K562 (cell line): ENCODE data around the gene PCSK6. TPM values are rescaled to one million over a fixed set of nuclear protein-coding genes. Genes with fewer than 3 reads are reported as not detected.
"Not testable (repeated sequence)": the region's sequence is repeated elsewhere in the genome, so short reads cannot be mapped to it uniquely, and the experiment has no call there.

ENCODE experiments used
- ATAC-seq: fragments of 200-7000 bp; cut with Tn5 transposase; 3 replicates; pipeline ENCODE4 v1.9.1; 2020; ENCODE audit warnings: moderate library complexity
- BruUV-seq: library from RNA; stranded (reverse); fragments of 400-500 nt; replicated peaks from 2 replicates; lab custom pipeline; 2021; lab: Mats Ljungman, UMichigan
- CTCF ChIA-PET: fragments of 300-600 bp; formaldehyde crosslinking; extraction: SDS; loops from one replicate; lab custom pipeline; 2021; ENCODE audit warnings: low intra/inter-chr PET ratio; lab: Yijun Ruan, JAX
- POLR2A ChIA-PET: fragments of 300-600, 350-650 bp; sonication (Branson Sonifier 250); formaldehyde crosslinking; extraction: SDS; loops from one replicate; lab custom pipeline; 2021; ENCODE audit warnings: antibody characterized with exemption, inconsistent platforms; lab: Yijun Ruan, JAX
- DNase-seq, 4 experiments: peaks; one replicate each; pipeline versions ENCODE4 v3.0.0 to v3.0.0-alpha.2; 2011 to 2018; ENCODE audit warnings: low spot score in 3 of 4, mixed read lengths in 3 of 4; ENCODE audit errors: extremely low read depth in 1 of 4
- FAIRE-seq: peaks from 2 replicates; lab custom pipeline; 2011; peaks lifted over from hg19 to GRCh38; lab: Jason Lieb, UNC
- H2AFZ ChIP-seq: 2 replicates; pipeline ENCODE4 v1.6.0; 2011; ENCODE audit warnings: low read depth, low read length, control low read depth, inconsistent platforms
- H3K27ac ChIP-seq: fragments of 200-600 bp; 3 replicates; pipeline ENCODE4 v1.8.0; 2011; ENCODE audit warnings: low read depth, mild to moderate bottlenecking, control low read depth, inconsistent platforms, low read length, moderate library complexity, mixed read lengths; ENCODE audit errors: extremely low read depth
- H3K27me3 ChIP-seq, 2 experiments: fragments of 300-600 bp in 1 of 2; 2 replicates in 1 of 2; 3 replicates in 1 of 2; pipeline versions ENCODE4 v1.6.0 to v1.8.0; 2011; ENCODE audit warnings: inconsistent platforms in 2 of 2, low read length in 2 of 2, mild to moderate bottlenecking in 1 of 2, mixed read lengths in 1 of 2, moderate library complexity in 1 of 2; ENCODE audit not compliant: control insufficient read depth in 2 of 2, insufficient read depth in 2 of 2
- H3K36me3 ChIP-seq: fragments of 300-600 bp; 3 replicates; pipeline ENCODE4 v1.8.0; 2011; ENCODE audit warnings: mild to moderate bottlenecking, low read length, inconsistent platforms; ENCODE audit not compliant: control insufficient read depth, insufficient read depth
- H3K4me1 ChIP-seq, 2 experiments: fragments of 200-600 bp in 1 of 2; replicated peaks in 1 of 2; 2 replicates in 1 of 2; 3 replicates in 1 of 2; pipeline versions ENCODE4 v1.5.1 to v1.8.0; 2011; ENCODE audit warnings: inconsistent platforms in 2 of 2, low read length in 2 of 2, mild to moderate bottlenecking in 1 of 2, mixed read lengths in 1 of 2, moderate library complexity in 1 of 2; ENCODE audit not compliant: control insufficient read depth in 2 of 2, insufficient read depth in 2 of 2
- H3K4me2 ChIP-seq: 2 replicates; pipeline ENCODE4 v1.6.1; 2011; ENCODE audit warnings: low read length, control low read depth, inconsistent platforms, mixed read lengths; ENCODE audit not compliant: insufficient read depth
- H3K4me3 ChIP-seq: fragments of 200-600 bp; sonication (generic), shearing (Covaris generic); 2 replicates; pipeline ENCODE4 v1.5.1; 2016; ENCODE audit warnings: control low read depth, inconsistent platforms
- H3K79me2 ChIP-seq: fragments of 200-600 bp; 3 replicates; pipeline ENCODE4 v1.8.0; 2011; ENCODE audit warnings: low read length, inconsistent platforms; ENCODE audit not compliant: control insufficient read depth, insufficient read depth
- H3K9ac ChIP-seq, 2 experiments: 2 replicates each; pipeline versions ENCODE4 v1.6.0 to v1.6.1; 2011; ENCODE audit warnings: low read depth in 2 of 2, low read length in 2 of 2, control low read depth in 1 of 2, inconsistent platforms in 1 of 2, mild to moderate bottlenecking in 1 of 2, mixed read lengths in 1 of 2; ENCODE audit not compliant: insufficient read depth in 1 of 2
- H3K9me1 ChIP-seq: one replicate; pipeline ENCODE4 v1.6.0; 2011; ENCODE audit warnings: inconsistent platforms, mild to moderate bottlenecking, low read length, moderate library complexity; ENCODE audit not compliant: control insufficient read depth, insufficient read depth
- H3K9me3 ChIP-seq: replicated peaks from 2 replicates; pipeline ENCODE4 v1.5.1; 2011; ENCODE audit warnings: low read depth, low read length, inconsistent platforms; ENCODE audit not compliant: control insufficient read depth, insufficient read depth
- H4K20me1 ChIP-seq: replicated peaks from 2 replicates; pipeline ENCODE4 v1.6.1; 2011; ENCODE audit warnings: low read length, inconsistent platforms, mixed read lengths; ENCODE audit not compliant: control insufficient read depth, insufficient read depth
- BCOR ChIP-seq: fragments of 450-650 bp; IDR thresholded peaks from 2 replicates; pipeline ENCODE4 v1.6.1; 2016
- HDAC2 ChIP-seq: fragments of 450-650 bp; IDR thresholded peaks from 2 replicates; pipeline ENCODE4 v1.6.1; 2016; ENCODE audit warnings: mild to moderate bottlenecking
- PYGO2 ChIP-seq: fragments of 450-650 bp; IDR thresholded peaks from 2 replicates; pipeline ENCODE4 v1.6.1; 2016; ENCODE audit warnings: mild to moderate bottlenecking, missing genetic modification characterization, moderate library complexity, missing compliant biosample characterization
- TAF7 ChIP-seq: fragments of 450-650 bp; IDR thresholded peaks from 2 replicates; pipeline ENCODE4 v1.6.1; 2016; ENCODE audit warnings: missing genetic modification characterization, missing compliant biosample characterization
- XRCC3 ChIP-seq: fragments of 450-650 bp; IDR thresholded peaks from 2 replicates; pipeline ENCODE4 v1.6.1; 2017; ENCODE audit warnings: mild to moderate bottlenecking, moderate library complexity
- ZHX1 ChIP-seq: fragments of 150-350 bp; conservative IDR thresholded peaks from 2 replicates; pipeline ENCODE4 v1.6.1; 2014; ENCODE audit warnings: low read length
- ZNF24 ChIP-seq: fragments of 450-650 bp; IDR thresholded peaks from 2 replicates; pipeline ENCODE4 v1.6.1; 2016
- ZNF668 ChIP-seq: fragments of 250-450 bp; sonication (Bioruptor Pico); IDR thresholded peaks from 2 replicates; pipeline ENCODE4 v1.8.0; 2022; ENCODE audit warnings: mild to moderate bottlenecking, inconsistent platforms
- WGBS: fragments of 100-300 bp; shearing (Covaris generic); methylation state at CpG from one replicate; pipeline ENCODE4 v1.1.6; 2016; ENCODE audit warnings: low coverage, mixed read lengths; ENCODE audit not compliant: insufficient coverage; ENCODE audit errors: missing lambda C conversion rate; 5-methylcytosine and 5-hydroxymethylcytosine counted together
- in situ Hi-C: fragments of 300-500 bp; cut with MboI; formaldehyde crosslinking; loops from 4 replicates; pipeline ENCODE4 v1.15.0; 2018; ENCODE audit warnings: inconsistent platforms, mixed read lengths
- intact Hi-C: fragments of 100-400 bp; cut with micrococcal nuclease; formaldehyde crosslinking; loops from 2 replicates; pipeline ENCODE4 v1.14.2; 2022
- polyA plus RNA-seq, 8 experiments: library from polyadenylated mRNA; depleted of rRNA in 4 of 8; stranded (reverse) in 5 of 8; unstranded in 3 of 8; fragments of >200 nt; fragmentation: Nextera tagmentation in 2 of 8; fragmentation: Illumina TruSeq in 1 of 8; extraction: Ambion mirVana in 2 of 8; extraction: Trizol in 1 of 8; gene quantifications; 2 replicates each; pipeline versions ENCODE4 v1.2.1 to v1.2.3, GENCODE V29; 2011 to 2014; ENCODE audit warnings: inconsistent platforms in 1 of 8, missing spikeins in 1 of 8
- total RNA-seq, 7 experiments: library from RNA; depleted of rRNA in 6 of 7; stranded (reverse); fragments of >200 nt in 6 of 7; fragmentation: Illumina TruSeq in 2 of 7; extraction: Trizol in 2 of 7; gene quantifications; 2 replicates each; pipeline versions ENCODE4 v1.2.1 to v1.2.3, GENCODE V29; 2011 to 2021; ENCODE audit warnings: low replicate concordance in 1 of 7

Gene PCSK6
- total and polyA plus RNA-seq, 9 of the 15 experiments (the other 6 are each of a cell fraction or from before 2014, with no cell fraction given) = 2.2 to 32.6 (median 14.5) TPM

GRCh38 chr15:101454781-101455180, 34.7 kb downstream of the PCSK6 start:
- H4K20me1 ChIP-seq, FAIRE-seq, H3K9me1 ChIP-seq, intact Hi-C loops, H3K9me3 ChIP-seq, CTCF ChIA-PET, H3K4me3 ChIP-seq, H3K27me3 ChIP-seq, ATAC-seq, in situ Hi-C loops, BruUV-seq, H3K4me2 ChIP-seq, H3K36me3 ChIP-seq, H2AFZ ChIP-seq, DNase-seq: not testable (repeated sequence)
- POLR2A ChIA-PET = interaction anchor here (1.9 kb wide), 1 partner anchor 14 kb away, joined by 16 read pairs; no protein-coding TSS in a partner anchor
- WGBS = 67% methylated on average over 2 of the region's 5 CpGs
- Histone ChIP-seq H3K4me1 (peaks cover 38 to 58% of the 10 kb centered on the region in 2 experiments), H3K27ac (peak overlapping the region; percentile 76; the same call in 1 of the 3 replicates), H3K79me2 (peaks cover 49% of the 10 kb centered on the region), H3K9ac (peak overlapping the region in 1 of 2 experiments; percentile 18; a peak in 1 of 4 replicates)
- peak; percentile 73 for TF ChIP-seq ZNF24
- 0 out of 2 replicates have a peak, but pooled peaks have one; percentile 30 for TF ChIP-seq BCOR

GRCh38 chr15:101454365-101454764, 35.1 kb downstream of the PCSK6 start:
- POLR2A ChIA-PET = interaction anchor here (1.9 kb wide), 1 partner anchor 14 kb away, joined by 16 read pairs; no protein-coding TSS in a partner anchor
- Histone ChIP-seq H4K20me1 (no peaks in the 10 kb centered on the region), H3K79me2 (peaks cover 51% of the 10 kb centered on the region), H3K9ac (no peak overlapping the region), H3K4me1 (peaks cover 42 to 58% of the 10 kb centered on the region in 2 experiments), H3K9me3 (no peaks in the 10 kb centered on the region), H3K27ac (no peak overlapping the region), H3K27me3 (peaks cover 0 to 5% of the 10 kb centered on the region in 2 experiments; a peak in 1 of 5 replicates), H2AFZ (no peak overlapping the region), H3K9me1 (no peaks in the 10 kb centered on the region), H3K36me3 (peaks cover 3% of the 10 kb centered on the region; the same call in 1 of the 3 replicates), H3K4me2 (no peak overlapping the region), H3K4me3 (no peak overlapping the region)
- 71% methylated on average over 8 of the region's 8 CpGs for WGBS
- TF ChIP-seq XRCC3 (no peak), ZNF668 (CRISPR knock-in tag) (no peak), TAF7 (tag) (no peak), PYGO2 (tag) (no peak), ZHX1 (no peak), HDAC2 (no peak)
- no TSS peak for BruUV-seq
- in situ Hi-C loops (no loop called here), intact Hi-C loops (no loop called here)
- no peak for DNase-seq
- CTCF ChIA-PET = no interaction called here
- ATAC-seq = no peak
- no peak for FAIRE-seq
